IMR-90 (cell line): ENCODE results near the gene C7orf33. TPM values are rescaled to one million over a fixed set of nuclear protein-coding genes. Genes with fewer than 3 reads are reported as not detected.

Experiments used
- ATAC-seq: fragments of 200-7000 bp; cut with Tn5 transposase; 2 replicates; pipeline ENCODE4 v1.9.1; 2020; ENCODE audit warnings: low read depth, mild to moderate bottlenecking, moderate library complexity
- BruUV-seq: library from RNA; stranded (reverse); fragments of 400-500 nt; replicated peaks from 2 replicates; lab custom pipeline; 2021; lab: Mats Ljungman, UMichigan
- CTCF ChIA-PET: fragments of 300-600 bp; formaldehyde crosslinking; extraction: SDS; loops from one replicate; lab custom pipeline; 2021; ENCODE audit warnings: antibody characterized with exemption; lab: Yijun Ruan, JAX
- POLR2A ChIA-PET: fragments of 300-600 bp; sonication (Branson Sonifier 250); formaldehyde crosslinking; loops from one replicate; lab custom pipeline; 2022; ENCODE audit warnings: antibody characterized with exemption; ENCODE audit not compliant: unreplicated experiment; lab: Charles Lee
- DNase-seq: peaks from one replicate; pipeline ENCODE4 v3.0.0; 2013
- H2AFZ ChIP-seq: replicated peaks from 2 replicates; pipeline ENCODE3; 2013; ENCODE audit warnings: low read length, mild to moderate bottlenecking; ENCODE audit not compliant: poor library complexity
- H2AK5ac ChIP-seq: 2 replicates; pipeline ENCODE4 v1.6.1; 2013; ENCODE audit warnings: low read depth, low read length, inconsistent platforms
- H2AK9ac ChIP-seq: replicated peaks from 2 replicates; pipeline ENCODE3; 2013; ENCODE audit warnings: mild to moderate bottlenecking, low read depth, low read length, moderate library complexity; ENCODE audit not compliant: poor library complexity
- H2BK120ac ChIP-seq: 2 replicates; pipeline ENCODE4 v1.6.1; 2013; ENCODE audit warnings: low read depth, low read length, inconsistent platforms
- H2BK15ac ChIP-seq: 3 replicates; pipeline ENCODE4 v1.6.1; 2013; ENCODE audit warnings: low read depth, low read length, inconsistent platforms
- H2BK20ac ChIP-seq: 2 replicates; pipeline ENCODE4 v1.6.1; 2013; ENCODE audit warnings: low read depth, mild to moderate bottlenecking, inconsistent platforms, low read length, moderate library complexity
- H2BK5ac ChIP-seq: 2 replicates; pipeline ENCODE4 v1.6.1; 2013; ENCODE audit warnings: mild to moderate bottlenecking, low read depth, low read length, inconsistent platforms; ENCODE audit not compliant: poor library complexity, severe bottlenecking
- H3K14ac ChIP-seq: replicated peaks from 2 replicates; pipeline ENCODE4 v1.6.1; 2013; ENCODE audit warnings: low read depth, low read length, inconsistent platforms
- H3K18ac ChIP-seq: 2 replicates; pipeline ENCODE4 v1.6.1; 2013; ENCODE audit warnings: low read depth, low read length, control low read depth
- H3K23ac ChIP-seq: 2 replicates; pipeline ENCODE4 v1.6.1; 2013; ENCODE audit warnings: low read depth, low read length, inconsistent platforms
- H3K27ac ChIP-seq: 2 replicates; pipeline ENCODE4 v1.5.1; 2013; ENCODE audit warnings: mild to moderate bottlenecking, control low read depth, low read length; ENCODE audit not compliant: insufficient read depth
- H3K27me3 ChIP-seq: 2 replicates; pipeline ENCODE4 v1.6.1; 2013; ENCODE audit warnings: low read length; ENCODE audit not compliant: control insufficient read depth, insufficient read depth
- H3K36me3 ChIP-seq: 2 replicates; pipeline ENCODE4 v1.6.1; 2013; ENCODE audit warnings: low read length, mixed read lengths; ENCODE audit not compliant: control insufficient read depth, insufficient read depth
- H3K4ac ChIP-seq: 2 replicates; pipeline ENCODE4 v1.6.1; 2013; ENCODE audit warnings: low read depth, low read length, inconsistent platforms
- H3K4me1 ChIP-seq: 2 replicates; pipeline ENCODE4 v1.6.1; 2013; ENCODE audit warnings: low read length, mixed read lengths; ENCODE audit not compliant: control insufficient read depth, insufficient read depth
- H3K4me2 ChIP-seq: 2 replicates; pipeline ENCODE4 v1.6.1; 2013; ENCODE audit warnings: low read depth, mild to moderate bottlenecking, control low read depth, low read length, moderate library complexity
- H3K4me3 ChIP-seq: 2 replicates; pipeline ENCODE4 v1.5.1; 2013; ENCODE audit warnings: low read depth, mild to moderate bottlenecking, control low read depth, low read length, moderate library complexity; ENCODE audit not compliant: insufficient read depth
- H3K56ac ChIP-seq: 2 replicates; pipeline ENCODE4 v1.6.1; 2013; ENCODE audit warnings: low read length, inconsistent platforms; ENCODE audit not compliant: insufficient read depth; ENCODE audit errors: extremely low read depth
- H3K79me1 ChIP-seq, 2 experiments: 2 replicates each; pipeline ENCODE4 v1.6.1; 2013; ENCODE audit warnings: low read length in 2 of 2, inconsistent platforms in 1 of 2, low read depth in 1 of 2
- H3K9ac ChIP-seq: 2 replicates; pipeline ENCODE4 v1.6.1; 2013; ENCODE audit warnings: low read depth, low read length, control low read depth
- H3K9me1 ChIP-seq: 2 replicates; pipeline ENCODE4 v1.6.1; 2013; ENCODE audit warnings: low read length, inconsistent platforms; ENCODE audit not compliant: insufficient read depth
- H3K9me3 ChIP-seq: 2 replicates; pipeline ENCODE4 v1.6.1; 2013; ENCODE audit warnings: low read length; ENCODE audit not compliant: control insufficient read depth, insufficient read depth
- H4K20me1 ChIP-seq: 2 replicates; pipeline ENCODE4 v1.6.1; 2013; ENCODE audit warnings: low read length, inconsistent platforms; ENCODE audit not compliant: insufficient read depth
- H4K5ac ChIP-seq: 2 replicates; pipeline ENCODE4 v1.6.1; 2013; ENCODE audit warnings: mild to moderate bottlenecking, low read depth, low read length, control low read depth
- H4K8ac ChIP-seq, 2 experiments: 2 replicates each; pipeline ENCODE4 v1.6.1; 2013; ENCODE audit warnings: low read depth in 2 of 2, low read length in 2 of 2, control low read depth in 1 of 2, inconsistent platforms in 1 of 2
- H4K91ac ChIP-seq: 2 replicates; pipeline ENCODE4 v1.6.1; 2013; ENCODE audit warnings: low read depth, low read length, inconsistent platforms; ENCODE audit not compliant: insufficient read depth
- BHLHE40 ChIP-seq: fragments of 150-350 bp; IDR thresholded peaks from 2 replicates; pipeline ENCODE4 v1.6.1; 2016; ENCODE audit warnings: mild to moderate bottlenecking, low read depth, low read length
- CEBPB ChIP-seq: IDR thresholded peaks from 2 replicates; pipeline ENCODE4 v1.6.1; 2012; ENCODE audit warnings: low read depth, low read length, improper control_type of control experiment
- CHD1 ChIP-seq: IDR thresholded peaks from 2 replicates; pipeline ENCODE4 v1.6.1; 2012; ENCODE audit warnings: low read depth, low read length, improper control_type of control experiment
- FOS ChIP-seq: fragments of 150-350 bp; IDR thresholded peaks from 2 replicates; pipeline ENCODE4 v1.6.1; 2016; ENCODE audit warnings: low read depth, low read length
- MAFK ChIP-seq: IDR thresholded peaks from 2 replicates; pipeline ENCODE4 v1.6.1; 2012; ENCODE audit warnings: low read depth, low read length, improper control_type of control experiment
- MAZ ChIP-seq: IDR thresholded peaks from 2 replicates; pipeline ENCODE4 v1.6.1; 2012; ENCODE audit warnings: low read depth, mild to moderate bottlenecking, low read length, improper control_type of control experiment, moderate library complexity, borderline replicate concordance
- MXI1 ChIP-seq: IDR thresholded peaks from 2 replicates; pipeline ENCODE4 v1.6.1; 2012; ENCODE audit warnings: low read depth, mild to moderate bottlenecking, low read length, moderate library complexity, borderline replicate concordance
- NFE2L2 ChIP-seq: fragments of 150-350 bp; IDR thresholded peaks from 2 replicates; pipeline ENCODE4 v1.6.1; 2016; ENCODE audit warnings: low read depth, mild to moderate bottlenecking, low read length
- POLR2A ChIP-seq: IDR thresholded peaks from 2 replicates; pipeline ENCODE4 v1.6.1; 2012; ENCODE audit warnings: mild to moderate bottlenecking, low read depth, low read length
- RAD21 ChIP-seq: IDR thresholded peaks from 2 replicates; pipeline ENCODE4 v1.6.1; 2012; ENCODE audit warnings: low read length, improper control_type of control experiment
- RCOR1 ChIP-seq: IDR thresholded peaks from 2 replicates; pipeline ENCODE4 v1.6.1; 2012; ENCODE audit warnings: mild to moderate bottlenecking, low read length, improper control_type of control experiment; ENCODE audit not compliant: insufficient replicate concordance
- RFX5 ChIP-seq: IDR thresholded peaks from 2 replicates; pipeline ENCODE4 v1.8.0; 2012; ENCODE audit warnings: low read depth, mild to moderate bottlenecking, low read length, moderate library complexity
- SMC3 ChIP-seq: fragments of 150-350 bp; IDR thresholded peaks from 2 replicates; pipeline ENCODE4 v1.6.1; 2016; ENCODE audit warnings: low read depth, mild to moderate bottlenecking, antibody characterized with exemption, low read length, moderate library complexity
- WGBS, 2 experiments: methylation state at CpG; one replicate each; pipeline versions ENCODE4 v1.1.5 to v1.1.7; 2013; ENCODE audit warnings: missing lambda C conversion rate in 2 of 2; ENCODE audit not compliant: insufficient read length in 1 of 2; ENCODE audit errors: extremely low coverage in 2 of 2; 5-methylcytosine and 5-hydroxymethylcytosine counted together
- dilution Hi-C: fragments of 300-500 bp; cut with HindIII; formaldehyde crosslinking; loops from one replicate; pipeline ENCODE4 v1.14.3; 2018; ENCODE audit warnings: low sequenced_read_pairs; ENCODE audit not compliant: unreplicated experiment
- in situ Hi-C: fragments of 300-500 bp; cut with MboI; formaldehyde crosslinking; loops from 3 replicates; pipeline ENCODE4 v1.14.3; 2019; ENCODE audit warnings: low sequenced_read_pairs, inconsistent platforms, mixed read lengths
- intact Hi-C: fragments of 100-400 bp; cut with micrococcal nuclease; formaldehyde crosslinking; loops from 2 replicates; pipeline ENCODE4 v1.10.0; 2022
- polyA plus RNA-seq, 3 experiments: library from polyadenylated mRNA; depleted of rRNA; stranded (reverse); fragments of >200 nt; gene quantifications; 2 replicates each; pipeline ENCODE4 v1.2.3, GENCODE V29; 2012; ENCODE audit warnings: low replicate concordance in 1 of 3
- total RNA-seq: library from RNA; depleted of rRNA; stranded (reverse); fragments of >200 nt; gene quantifications from 2 replicates; pipeline ENCODE4 v1.2.3, GENCODE V29; 2012
- TF ChIP-seq, protein P1 (sequence below): conservative IDR thresholded peaks from 2 replicates; pipeline ENCODE4 v1.5.1; 2012; ENCODE audit warnings: mild to moderate bottlenecking, low read depth, low read length, improper control_type of control experiment
- TF ChIP-seq, protein P2 (sequence below): fragments of 150-350 bp; IDR thresholded peaks from 2 replicates; pipeline ENCODE4 v1.6.1; 2017; ENCODE audit warnings: mild to moderate bottlenecking, antibody characterized with exemption, low read length, low read depth
- TF ChIP-seq, protein P3 (sequence below): fragments of 150-350 bp; IDR thresholded peaks from 2 replicates; pipeline ENCODE4 v1.6.1; 2016; ENCODE audit warnings: low read depth, mild to moderate bottlenecking, low read length, moderate library complexity, borderline replicate concordance

Gene C7orf33
- total and polyA plus RNA-seq, 2 of the 4 experiments (the other 2 are of a cell fraction) = not detected

DNA sequence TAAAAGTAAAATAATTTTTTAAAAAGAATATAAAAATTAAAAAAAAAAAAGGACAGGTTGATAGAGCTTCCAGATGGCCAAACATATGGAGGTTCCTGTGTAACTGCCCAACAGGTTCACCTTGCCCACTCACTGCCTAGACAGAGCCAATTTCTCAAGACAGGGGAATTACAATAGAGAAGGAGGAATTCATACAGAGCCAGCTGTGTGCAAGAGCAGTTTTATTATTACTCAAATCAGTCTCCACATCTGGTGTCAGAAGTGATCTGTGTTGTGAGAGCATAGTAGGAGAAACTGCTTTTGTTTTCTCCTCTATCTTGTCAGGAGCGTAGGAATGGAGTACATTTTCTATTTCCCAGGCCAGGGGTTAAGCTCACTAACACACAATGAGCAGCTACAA lies 31.0 kb downstream of the C7orf33 start:
- Histone ChIP-seq H3K4ac (no peak overlapping the region), H3K79me1 (no peaks in the 10 kb centered on the region), H3K27ac (no peak overlapping the region), H2AK5ac (no peak overlapping the region), H2BK15ac (no peak overlapping the region), H3K23ac (no peak overlapping the region), H4K91ac (no peak overlapping the region), H4K8ac (no peak overlapping the region), H2BK20ac (no peak overlapping the region), H3K27me3 (peaks cover 16% of the 10 kb centered on the region), H3K4me3 (no peak overlapping the region), H3K9me1 (no peaks in the 10 kb centered on the region), H3K4me2 (no peak overlapping the region), H4K5ac (no peak overlapping the region), H2BK120ac (no peak overlapping the region), H3K9ac (no peak overlapping the region), H2BK5ac (no peak overlapping the region), H3K9me3 (no peaks in the 10 kb centered on the region), H3K14ac (no peak overlapping the region), H3K56ac (no peak overlapping the region), H3K4me1 (no peaks in the 10 kb centered on the region), H4K20me1 (no peaks in the 10 kb centered on the region), H3K18ac (no peak overlapping the region), H2AFZ (no peak overlapping the region), H2AK9ac (no peak overlapping the region), H3K36me3 (no peaks in the 10 kb centered on the region)
- WGBS, 2 experiments = no CpG with 5 or more reads among the region's 1 CpG
- TF ChIP-seq POLR2A (no peak), RAD21 (no peak), SMC3 (no peak), MAFK (no peak), BHLHE40 (no peak), CEBPB (no peak), NFE2L2 (no peak), MAZ (no peak), RFX5 (no peak), FOS (no peak), CHD1 (no peak), RCOR1 (no peak), MXI1 (no peak)
- TF ChIP-seq, protein P1, sequence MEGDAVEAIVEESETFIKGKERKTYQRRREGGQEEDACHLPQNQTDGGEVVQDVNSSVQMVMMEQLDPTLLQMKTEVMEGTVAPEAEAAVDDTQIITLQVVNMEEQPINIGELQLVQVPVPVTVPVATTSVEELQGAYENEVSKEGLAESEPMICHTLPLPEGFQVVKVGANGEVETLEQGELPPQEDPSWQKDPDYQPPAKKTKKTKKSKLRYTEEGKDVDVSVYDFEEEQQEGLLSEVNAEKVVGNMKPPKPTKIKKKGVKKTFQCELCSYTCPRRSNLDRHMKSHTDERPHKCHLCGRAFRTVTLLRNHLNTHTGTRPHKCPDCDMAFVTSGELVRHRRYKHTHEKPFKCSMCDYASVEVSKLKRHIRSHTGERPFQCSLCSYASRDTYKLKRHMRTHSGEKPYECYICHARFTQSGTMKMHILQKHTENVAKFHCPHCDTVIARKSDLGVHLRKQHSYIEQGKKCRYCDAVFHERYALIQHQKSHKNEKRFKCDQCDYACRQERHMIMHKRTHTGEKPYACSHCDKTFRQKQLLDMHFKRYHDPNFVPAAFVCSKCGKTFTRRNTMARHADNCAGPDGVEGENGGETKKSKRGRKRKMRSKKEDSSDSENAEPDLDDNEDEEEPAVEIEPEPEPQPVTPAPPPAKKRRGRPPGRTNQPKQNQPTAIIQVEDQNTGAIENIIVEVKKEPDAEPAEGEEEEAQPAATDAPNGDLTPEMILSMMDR = no peak
- TF ChIP-seq, protein P2, sequence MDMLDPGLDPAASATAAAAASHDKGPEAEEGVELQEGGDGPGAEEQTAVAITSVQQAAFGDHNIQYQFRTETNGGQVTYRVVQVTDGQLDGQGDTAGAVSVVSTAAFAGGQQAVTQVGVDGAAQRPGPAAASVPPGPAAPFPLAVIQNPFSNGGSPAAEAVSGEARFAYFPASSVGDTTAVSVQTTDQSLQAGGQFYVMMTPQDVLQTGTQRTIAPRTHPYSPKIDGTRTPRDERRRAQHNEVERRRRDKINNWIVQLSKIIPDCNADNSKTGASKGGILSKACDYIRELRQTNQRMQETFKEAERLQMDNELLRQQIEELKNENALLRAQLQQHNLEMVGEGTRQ = no peak
- TF ChIP-seq, protein P3, sequence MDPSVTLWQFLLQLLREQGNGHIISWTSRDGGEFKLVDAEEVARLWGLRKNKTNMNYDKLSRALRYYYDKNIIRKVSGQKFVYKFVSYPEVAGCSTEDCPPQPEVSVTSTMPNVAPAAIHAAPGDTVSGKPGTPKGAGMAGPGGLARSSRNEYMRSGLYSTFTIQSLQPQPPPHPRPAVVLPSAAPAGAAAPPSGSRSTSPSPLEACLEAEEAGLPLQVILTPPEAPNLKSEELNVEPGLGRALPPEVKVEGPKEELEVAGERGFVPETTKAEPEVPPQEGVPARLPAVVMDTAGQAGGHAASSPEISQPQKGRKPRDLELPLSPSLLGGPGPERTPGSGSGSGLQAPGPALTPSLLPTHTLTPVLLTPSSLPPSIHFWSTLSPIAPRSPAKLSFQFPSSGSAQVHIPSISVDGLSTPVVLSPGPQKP = no peak
- no peak for ATAC-seq
- ChIA-PET POLR2A (no interaction called here), CTCF (interaction anchor here (0.9 kb wide), 1 partner anchor 14 kb away, joined by 8 read pairs; no protein-coding TSS in a partner anchor)
- in situ Hi-C loops (no loop called here), intact Hi-C loops (no loop called here), dilution Hi-C loops (no loop called here)
- BruUV-seq = no TSS peak
- DNase-seq = no peak
